IMR-90 (cell line): ENCODE data around the gene KIAA0232.

Experiments used
- BHLHE40 ChIP-seq: fragments of 150-350 bp; IDR thresholded peaks from 2 replicates; pipeline ENCODE4 v1.6.1; 2016; ENCODE audit warnings: mild to moderate bottlenecking, low read depth, low read length
- FOS ChIP-seq: fragments of 150-350 bp; IDR thresholded peaks from 2 replicates; pipeline ENCODE4 v1.6.1; 2016; ENCODE audit warnings: low read depth, low read length
- NFE2L2 ChIP-seq: fragments of 150-350 bp; IDR thresholded peaks from 2 replicates; pipeline ENCODE4 v1.6.1; 2016; ENCODE audit warnings: low read depth, mild to moderate bottlenecking, low read length
- POLR2A ChIP-seq: IDR thresholded peaks from 2 replicates; pipeline ENCODE4 v1.6.1; 2012; ENCODE audit warnings: mild to moderate bottlenecking, low read depth, low read length
- RAD21 ChIP-seq: IDR thresholded peaks from 2 replicates; pipeline ENCODE4 v1.6.1; 2012; ENCODE audit warnings: low read length, improper control_type of control experiment
- SMC3 ChIP-seq: fragments of 150-350 bp; IDR thresholded peaks from 2 replicates; pipeline ENCODE4 v1.6.1; 2016; ENCODE audit warnings: low read depth, mild to moderate bottlenecking, antibody characterized with exemption, low read length, moderate library complexity
- TF ChIP-seq, protein P1 (sequence below): conservative IDR thresholded peaks from 2 replicates; pipeline ENCODE4 v1.5.1; 2012; ENCODE audit warnings: mild to moderate bottlenecking, low read depth, low read length, improper control_type of control experiment
- TF ChIP-seq, protein P2 (sequence below): fragments of 150-350 bp; IDR thresholded peaks from 2 replicates; pipeline ENCODE4 v1.6.1; 2016; ENCODE audit warnings: low read depth, mild to moderate bottlenecking, low read length, moderate library complexity, borderline replicate concordance
- TF ChIP-seq, protein P3 (sequence below): fragments of 150-350 bp; IDR thresholded peaks from 2 replicates; pipeline ENCODE4 v1.6.1; 2017; ENCODE audit warnings: mild to moderate bottlenecking, antibody characterized with exemption, low read length, low read depth

DNA sequence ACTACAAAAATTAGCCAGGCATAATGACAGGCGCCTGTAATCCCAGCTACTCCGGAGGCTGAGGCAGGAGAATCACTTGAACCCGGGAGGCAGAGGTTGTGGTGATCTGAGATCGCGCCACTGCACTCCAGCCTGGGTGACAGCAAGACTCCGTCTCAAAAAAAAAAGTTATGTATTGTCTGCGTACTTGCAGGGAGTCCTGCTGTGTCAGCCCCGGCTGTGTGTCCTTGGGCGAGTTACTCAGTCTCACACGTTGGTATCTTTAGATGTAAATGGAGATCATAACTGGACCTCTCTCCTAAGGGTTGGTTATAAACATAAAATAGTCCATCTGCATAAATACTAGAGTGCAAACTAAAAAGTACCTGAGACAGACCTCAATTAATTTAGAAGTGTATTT is 104.4 kb downstream of the KIAA0232 start:
- no peak for TF ChIP-seq BHLHE40
- TF ChIP-seq NFE2L2 = no peak
- no peak for TF ChIP-seq POLR2A
- TF ChIP-seq, protein P1, sequence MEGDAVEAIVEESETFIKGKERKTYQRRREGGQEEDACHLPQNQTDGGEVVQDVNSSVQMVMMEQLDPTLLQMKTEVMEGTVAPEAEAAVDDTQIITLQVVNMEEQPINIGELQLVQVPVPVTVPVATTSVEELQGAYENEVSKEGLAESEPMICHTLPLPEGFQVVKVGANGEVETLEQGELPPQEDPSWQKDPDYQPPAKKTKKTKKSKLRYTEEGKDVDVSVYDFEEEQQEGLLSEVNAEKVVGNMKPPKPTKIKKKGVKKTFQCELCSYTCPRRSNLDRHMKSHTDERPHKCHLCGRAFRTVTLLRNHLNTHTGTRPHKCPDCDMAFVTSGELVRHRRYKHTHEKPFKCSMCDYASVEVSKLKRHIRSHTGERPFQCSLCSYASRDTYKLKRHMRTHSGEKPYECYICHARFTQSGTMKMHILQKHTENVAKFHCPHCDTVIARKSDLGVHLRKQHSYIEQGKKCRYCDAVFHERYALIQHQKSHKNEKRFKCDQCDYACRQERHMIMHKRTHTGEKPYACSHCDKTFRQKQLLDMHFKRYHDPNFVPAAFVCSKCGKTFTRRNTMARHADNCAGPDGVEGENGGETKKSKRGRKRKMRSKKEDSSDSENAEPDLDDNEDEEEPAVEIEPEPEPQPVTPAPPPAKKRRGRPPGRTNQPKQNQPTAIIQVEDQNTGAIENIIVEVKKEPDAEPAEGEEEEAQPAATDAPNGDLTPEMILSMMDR = no peak
- TF ChIP-seq FOS = no peak
- TF ChIP-seq RAD21 = no peak
- TF ChIP-seq SMC3 = no peak
- TF ChIP-seq, protein P2, sequence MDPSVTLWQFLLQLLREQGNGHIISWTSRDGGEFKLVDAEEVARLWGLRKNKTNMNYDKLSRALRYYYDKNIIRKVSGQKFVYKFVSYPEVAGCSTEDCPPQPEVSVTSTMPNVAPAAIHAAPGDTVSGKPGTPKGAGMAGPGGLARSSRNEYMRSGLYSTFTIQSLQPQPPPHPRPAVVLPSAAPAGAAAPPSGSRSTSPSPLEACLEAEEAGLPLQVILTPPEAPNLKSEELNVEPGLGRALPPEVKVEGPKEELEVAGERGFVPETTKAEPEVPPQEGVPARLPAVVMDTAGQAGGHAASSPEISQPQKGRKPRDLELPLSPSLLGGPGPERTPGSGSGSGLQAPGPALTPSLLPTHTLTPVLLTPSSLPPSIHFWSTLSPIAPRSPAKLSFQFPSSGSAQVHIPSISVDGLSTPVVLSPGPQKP = no peak
- TF ChIP-seq, protein P3, sequence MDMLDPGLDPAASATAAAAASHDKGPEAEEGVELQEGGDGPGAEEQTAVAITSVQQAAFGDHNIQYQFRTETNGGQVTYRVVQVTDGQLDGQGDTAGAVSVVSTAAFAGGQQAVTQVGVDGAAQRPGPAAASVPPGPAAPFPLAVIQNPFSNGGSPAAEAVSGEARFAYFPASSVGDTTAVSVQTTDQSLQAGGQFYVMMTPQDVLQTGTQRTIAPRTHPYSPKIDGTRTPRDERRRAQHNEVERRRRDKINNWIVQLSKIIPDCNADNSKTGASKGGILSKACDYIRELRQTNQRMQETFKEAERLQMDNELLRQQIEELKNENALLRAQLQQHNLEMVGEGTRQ = no peak
